Suprapubic skin (tissue), 3 donors: Measurements from ENCODE around the gene TBC1D5.

Source experiments
- CTCF ChIP-seq, 2 donors: fragments of 200-600 bp in 1 of 2; fragments of 450-650 bp in 1 of 2; sonication (generic) in 1 of 2; IDR thresholded peaks; one replicate each; pipeline ENCODE4 v1.5.1; 2016 to 2019; ENCODE audit warnings: antibody characterized with exemption in 2 of 2, mild to moderate bottlenecking in 1 of 2, moderate library complexity in 1 of 2
- EP300 ChIP-seq: sonication (generic); formaldehyde crosslinking; IDR thresholded peaks from one replicate; pipeline ENCODE4 v1.6.1; 2017; ENCODE audit warnings: antibody characterized with exemption
- POLR2A ChIP-seq, 2 donors: fragments of 450-650 bp; IDR thresholded peaks; one replicate each; pipeline ENCODE4 v1.6.1; 2017; ENCODE audit warnings: antibody characterized with exemption in 2 of 2, mild to moderate bottlenecking in 2 of 2, moderate library complexity in 2 of 2

GRCh38 chr3:17266846-17267245 is 475.6 kb downstream of the TBC1D5 start:
- TF ChIP-seq CTCF (IDR thresholded peaks at IDR 0.05) (no peak), POLR2A (IDR thresholded peaks at IDR 0.05) (no peak), EP300 (no peak)
